Muscle of back (tissue), 13 donors: ENCODE results near the gene OR8J3. TPM values are rescaled to one million over a fixed set of nuclear protein-coding genes. Genes with fewer than 3 reads are reported as not detected.
"Not testable (repeated sequence)": the region's sequence is repeated elsewhere in the genome, so short reads cannot be mapped to it uniquely, and the experiment has no call there.

Experiments used
- DNase-seq, 3 donors: peaks; one replicate each; pipeline versions ENCODE4 v3.0.0 to v3.0.0-alpha.2; 2013
- long read RNA-seq, 9 donors: transcript quantifications; one replicate each; lab custom pipeline, GENCODE V29; 2026
- polyA plus RNA-seq, 10 donors: library from polyadenylated mRNA; unstranded; fragments of 120-200 nt; gene quantifications; one replicate each; pipeline ENCODE4 v1.2.1, GENCODE V29; 2013; ENCODE audit not compliant: insufficient read length in 10 of 10

OR8J3 gene, protein sequence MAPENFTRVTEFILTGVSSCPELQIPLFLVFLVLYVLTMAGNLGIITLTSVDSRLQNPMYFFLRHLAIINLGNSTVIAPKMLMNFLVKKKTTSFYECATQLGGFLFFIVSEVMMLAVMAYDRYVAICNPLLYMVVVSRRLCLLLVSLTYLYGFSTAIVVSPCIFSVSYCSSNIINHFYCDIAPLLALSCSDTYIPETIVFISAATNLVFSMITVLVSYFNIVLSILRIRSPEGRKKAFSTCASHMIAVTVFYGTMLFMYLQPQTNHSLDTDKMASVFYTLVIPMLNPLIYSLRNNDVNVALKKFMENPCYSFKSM
- polyA plus RNA-seq: not detected
- long read RNA-seq, donor 1: 0 reads
- long read RNA-seq, donor 2: 0 reads
- long read RNA-seq, donor 3: 0 reads
- long read RNA-seq, donor 4: 0 reads
- long read RNA-seq, donor 5: 0 reads
- long read RNA-seq, donor 6: 0 reads
- long read RNA-seq, donor 7: 0 reads
- long read RNA-seq, donor 8: 0 reads
- long read RNA-seq, donor 9: 0 reads

- no peak for DNase-seq
These were observed at the start of gene OR8J3 for GRCh38 chr11:56140151-56140661. TSS of gene OR8J3 (minus strand) at chr11:56140201. CDS start at chr11:56137718, 2,483 bp downstream.

DNA sequence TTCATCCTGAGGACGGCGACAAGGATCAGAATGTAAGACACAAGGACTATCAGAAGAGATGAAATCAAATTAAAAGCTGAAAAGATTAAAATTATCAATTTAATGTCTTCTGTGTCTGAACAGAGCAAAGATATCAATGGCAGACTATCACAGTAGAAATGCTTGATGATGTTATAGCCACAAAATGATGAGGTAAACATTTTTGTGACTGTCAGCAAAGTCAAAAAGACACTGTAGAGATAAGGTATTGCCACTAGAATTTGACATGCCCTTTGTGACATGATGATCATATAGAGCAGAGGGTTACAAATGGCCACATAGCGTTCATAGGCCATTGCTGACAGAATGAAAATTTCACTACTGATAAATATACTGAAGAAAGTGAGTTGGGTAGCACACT is 48.6 kb upstream of the OR8J3 start:
- DNase-seq: no peak

DNA sequence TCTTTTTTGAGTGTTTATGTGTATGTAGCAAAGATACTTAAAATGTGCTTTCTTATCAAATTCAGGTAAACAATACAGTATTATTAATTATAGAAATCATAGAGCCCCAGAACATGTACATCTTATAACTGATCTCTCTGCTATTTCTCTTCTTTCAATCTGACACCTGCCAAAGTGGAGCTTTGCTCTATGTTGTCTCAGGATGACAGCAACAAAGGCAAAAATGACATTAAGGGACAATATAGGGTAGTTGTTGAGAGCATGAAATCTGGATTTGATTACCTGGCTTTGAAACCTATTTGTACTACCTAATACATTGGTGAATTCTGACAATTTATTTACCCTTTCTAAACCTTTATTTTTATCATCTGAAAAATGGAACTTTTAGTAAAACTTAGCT is 43.5 kb upstream of the OR8J3 start:
- DNase-seq: no peak

GRCh38 chr11:56176318-56176717 is 36.3 kb upstream of the OR8J3 start, which contains the start of gene OR5J2:
TSS of gene OR5J2 (plus strand) at chr11:56176618. CDS start at chr11:56176618, 0 bp downstream.
- DNase-seq: no peak

DNA sequence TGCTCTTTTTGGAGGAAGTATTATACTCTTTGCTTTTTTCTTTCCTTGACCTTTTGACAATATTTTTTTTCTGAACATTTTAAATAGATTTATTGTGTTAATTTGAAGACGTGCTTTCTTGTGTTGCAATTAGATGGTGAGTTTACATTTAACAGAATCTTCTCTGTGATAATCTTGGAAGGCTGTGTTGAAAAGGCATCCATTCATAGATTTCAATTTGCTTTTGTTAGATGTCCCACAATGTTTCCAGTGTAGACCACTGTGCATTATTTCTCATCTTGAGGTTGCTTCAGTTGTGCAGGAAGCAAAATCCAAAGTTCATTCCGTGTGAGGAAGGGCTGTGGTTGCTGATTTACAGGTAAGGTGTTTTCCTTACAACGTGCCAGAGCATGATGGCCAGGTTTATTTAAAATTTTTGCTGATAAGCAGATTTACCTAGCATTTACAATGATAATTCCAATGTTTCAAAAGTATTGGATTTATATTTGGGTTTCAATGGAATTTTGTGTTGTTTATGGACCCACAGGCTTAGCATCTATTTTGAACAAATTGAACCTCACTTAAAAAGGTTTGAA is 32.3 kb upstream of the OR8J3 start:
- DNase-seq: no peak

DNA sequence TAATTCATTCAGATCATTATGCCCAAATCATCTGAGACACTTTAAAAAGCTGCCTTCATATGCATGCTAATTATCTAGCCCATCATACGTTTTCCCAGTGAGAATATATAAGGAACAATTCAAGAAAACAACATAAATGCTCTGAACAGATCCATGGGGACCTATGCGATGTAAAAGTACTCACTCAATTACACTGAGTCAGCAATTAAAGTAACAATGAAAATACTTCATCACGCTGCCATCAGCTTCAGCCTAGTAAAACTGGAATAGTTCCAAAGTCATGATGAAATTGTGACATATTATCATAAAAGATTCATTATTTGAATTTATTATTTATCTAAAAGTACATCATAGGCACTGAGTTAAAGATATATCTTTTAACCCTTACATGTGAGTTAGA is 23.8 kb upstream of the OR8J3 start:
- no peak for DNase-seq

DNA sequence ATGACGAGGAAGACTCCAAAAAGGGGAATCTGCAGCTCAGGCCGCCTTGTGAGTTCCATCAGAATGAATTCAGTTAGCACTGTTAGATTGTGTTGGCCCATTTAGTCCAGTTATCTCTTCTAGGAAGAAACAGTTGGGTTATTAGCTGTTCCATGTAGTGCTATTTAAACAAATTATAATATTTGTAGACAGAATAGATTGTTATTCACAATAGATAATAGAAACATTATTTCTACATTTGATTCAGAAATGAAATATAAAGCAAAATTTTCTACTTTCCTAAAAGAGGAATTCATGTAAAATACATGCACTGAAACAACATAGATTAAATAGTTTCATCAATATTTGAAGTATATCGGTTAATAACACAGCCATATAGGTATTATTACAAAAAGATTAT is 20.2 kb upstream of the OR8J3 start, which contains the start of gene OR8K5:
TSS of gene OR8K5 (minus strand) at position 101 of the 400 bp plus-strand sequence. CDS start at position 101, 0 bp downstream.
- no peak for DNase-seq

GRCh38 chr11:56152333-56152732 is 12.3 kb upstream of the OR8J3 start:
- no peak for DNase-seq

GRCh38 chr11:56151376-56151775 is 11.4 kb upstream of the OR8J3 start:
- DNase-seq: no peak

GRCh38 chr11:56143681-56144080 is 3.7 kb upstream of the OR8J3 start:
- not testable (repeated sequence) for DNase-seq

- DNase-seq: no peak
These were observed 17.9 kb downstream of the OR8J3 start, which contains the start of gene OR8H3 for GRCh38 chr11:56122073-56122472. TSS of gene OR8H3 (plus strand) at chr11:56122373. CDS start at chr11:56122373, 0 bp downstream.

DNA sequence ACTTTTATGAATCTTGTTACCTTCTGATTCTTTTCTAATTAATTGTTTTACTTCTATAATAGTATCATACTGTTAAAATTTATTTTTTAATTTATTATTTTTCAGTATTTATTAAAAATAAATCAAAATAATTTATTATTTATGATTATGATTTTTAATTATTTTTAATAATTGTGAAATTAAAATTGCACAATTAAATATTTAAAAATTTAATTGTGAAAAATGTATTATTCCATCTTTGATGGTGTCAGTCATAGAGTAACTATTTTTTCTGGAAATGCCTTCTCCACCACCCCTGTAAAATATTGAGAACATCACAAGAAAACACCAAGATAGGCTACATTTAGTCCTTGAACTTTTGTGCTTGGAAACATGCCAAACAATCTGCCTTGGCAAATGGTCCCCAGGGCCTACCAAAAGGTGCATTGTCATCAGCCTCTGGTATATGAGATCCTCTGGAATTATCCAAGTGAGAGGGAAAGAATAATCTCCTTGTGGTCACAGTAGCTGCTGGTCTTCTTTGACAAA is 36.7 kb downstream of the OR8J3 start, which contains the start of gene OR8H2:
TSS of gene OR8H2 (plus strand) at position 478 of the 528 bp plus-strand sequence. CDS start 1,356 bp downstream, outside the sequence.
- no peak for DNase-seq

DNA sequence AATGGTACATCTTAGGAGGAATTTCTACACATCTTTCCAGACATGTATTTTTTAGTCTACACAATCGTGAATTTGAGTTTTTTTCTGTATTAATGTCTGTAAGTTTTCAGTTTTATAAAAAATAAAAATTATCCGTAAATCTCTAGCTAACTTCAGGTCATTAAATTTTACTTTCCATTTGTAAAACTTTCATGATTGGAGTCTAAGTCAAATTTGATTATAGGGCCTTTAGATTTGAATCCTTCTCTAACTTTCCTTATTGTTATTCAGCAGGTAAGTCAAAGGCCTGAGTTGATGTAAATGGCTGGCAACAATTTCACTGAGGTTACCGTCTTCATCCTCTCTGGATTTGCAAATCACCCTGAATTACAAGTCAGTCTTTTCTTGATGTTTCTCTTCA is 47.0 kb downstream of the OR8J3 start, which contains the start of gene OR8I2:
TSS of gene OR8I2 (plus strand) at position 301 of the 400 bp plus-strand sequence. CDS start at position 301, 0 bp downstream.
- no peak for DNase-seq

DNA sequence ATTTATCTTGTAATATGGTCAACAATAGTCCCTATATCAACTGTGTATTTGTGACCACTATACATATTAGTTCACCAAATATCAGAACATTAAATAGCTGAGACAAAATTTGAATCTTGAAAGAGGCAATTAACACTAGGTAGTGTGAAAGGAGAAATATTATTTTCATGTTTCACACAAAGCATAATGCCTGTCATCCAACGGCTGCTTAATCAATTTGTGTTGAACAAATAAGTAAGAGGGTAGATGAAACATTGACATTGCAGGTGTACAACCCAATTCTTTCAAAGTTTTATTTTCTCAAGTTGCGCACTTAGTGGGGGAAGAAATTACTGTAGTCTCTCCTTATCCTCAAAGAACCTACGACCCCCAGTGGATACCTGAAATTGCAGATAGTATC is 50.3 kb downstream of the OR8J3 start:
- no peak for DNase-seq

Other genes starting within 250 kb of the OR8J3 start
- not detected for gene OR5W2, start 225.6 kb downstream of the OR8J3 start, polyA plus RNA-seq
- not detected for gene OR5I1, start 203.8 kb downstream of the OR8J3 start, polyA plus RNA-seq
- not detected for gene OR10AG1, start 170.3 kb downstream of the OR8J3 start, polyA plus RNA-seq
- gene OR5F1, start 145.6 kb downstream of the OR8J3 start, polyA plus RNA-seq: not detected
- under 1 TPM in 5 of 10 donors, not detected in 5; 0.03 to 0.05 (median 0.03) TPM for gene OR5AS1, start 112.5 kb downstream of the OR8J3 start, polyA plus RNA-seq
- not detected for gene OR8I2, start 46.9 kb downstream of the OR8J3 start, polyA plus RNA-seq
- under 1 TPM in 3 of 10 donors, not detected in 7; 0.05 to 0.07 (median 0.05) TPM for gene OR8H2, start 36.5 kb downstream of the OR8J3 start, polyA plus RNA-seq
- gene OR8H3, start 17.8 kb downstream of the OR8J3 start, polyA plus RNA-seq: not detected
- gene OR8K5, start 20.1 kb upstream of the OR8J3 start, polyA plus RNA-seq: not detected
- gene OR5J2, start 36.4 kb upstream of the OR8J3 start, polyA plus RNA-seq: not detected
- not detected for gene OR5T2, start 94.1 kb upstream of the OR8J3 start, polyA plus RNA-seq
- not detected for gene OR5T3, start 112.1 kb upstream of the OR8J3 start, polyA plus RNA-seq
- not detected for gene OR5T1, start 134.0 kb upstream of the OR8J3 start, polyA plus RNA-seq
- not detected for gene OR8H1, start 152.1 kb upstream of the OR8J3 start, polyA plus RNA-seq
- gene OR8K3, start 174.9 kb upstream of the OR8J3 start, polyA plus RNA-seq: not detected
- gene OR8K1, start 205.8 kb upstream of the OR8J3 start, polyA plus RNA-seq: not detected
- not detected for gene OR8J1, start 214.1 kb upstream of the OR8J3 start, polyA plus RNA-seq
- not detected for gene OR8U1, start 235.4 kb upstream of the OR8J3 start, polyA plus RNA-seq